NCI-H524 (cell line): ENCODE measurements around the gene PGM3.

Experiments used
- DNase-seq, 2 experiments: peaks; one replicate each; lab custom pipeline; 2025; lab: John Stamatoyannopoulos, UW

Gene PGM3

DNA sequence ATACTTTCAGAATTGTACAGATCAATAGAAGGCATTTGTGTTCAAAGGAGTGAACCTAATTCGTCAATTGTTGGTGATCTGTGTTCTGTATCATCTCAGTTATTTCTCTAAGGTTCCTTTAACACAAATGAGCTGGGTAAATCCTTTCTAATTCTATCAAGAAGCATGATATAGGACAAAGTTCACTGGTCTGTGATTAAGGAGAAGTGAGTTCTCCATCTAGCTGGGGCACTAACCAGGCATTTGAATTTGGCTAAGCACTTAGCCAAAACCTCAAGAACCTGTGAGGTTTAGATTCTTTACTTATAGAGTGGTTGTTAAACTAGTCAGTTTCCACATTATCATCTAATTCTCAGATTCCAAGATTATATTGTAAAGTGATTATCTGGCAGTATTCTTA is 75.3 kb downstream of the PGM3 start:
- DNase-seq = no peak
